ENCODE measurements around the gene RXRA.

DNA sequence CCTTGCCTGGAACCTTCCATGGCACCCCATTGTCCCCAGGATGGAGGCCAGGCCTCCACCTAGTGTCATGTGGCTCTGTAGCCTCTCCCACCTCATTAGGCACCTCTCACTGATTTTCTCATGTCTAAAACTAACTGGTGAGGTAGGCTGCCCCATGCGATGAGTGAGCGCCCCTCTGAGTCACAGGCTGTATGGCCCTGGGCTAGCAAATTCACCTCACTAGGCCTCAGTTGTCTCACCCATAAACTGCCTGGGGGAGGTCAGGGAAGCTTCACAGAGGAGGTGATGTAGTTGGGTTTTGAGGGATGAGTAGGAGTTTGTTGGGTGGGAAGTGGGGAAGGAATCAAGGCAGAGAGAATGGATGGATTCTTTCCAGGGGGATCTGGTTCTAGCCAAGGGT is 8.8 kb downstream of the RXRA start:
- TF ChIP-seq ZNF274 (IDR thresholded peaks at IDR 0.05; ENCODE audit: low read depth, low read length), result no peak
- TF ChIP-seq YY1 (IDR thresholded peaks at IDR 0.05; ENCODE audit: insufficient read depth, insufficient read length), result no peak
- no peak for TF ChIP-seq SUZ12 (IDR thresholded peaks at IDR 0.05; ENCODE audit: extremely low read depth, insufficient read depth, insufficient read length)
